PFSK-1 (cell line): ENCODE results near the gene ZDHHC7.

Experiments used
- FOXP2 ChIP-seq: optimal IDR thresholded peaks from 2 replicates; pipeline ENCODE3; 2011; ENCODE audit warnings: borderline replicate concordance, control low read depth, inconsistent platforms; ENCODE audit not compliant: insufficient read depth; ENCODE audit errors: extremely low read length, extremely low read depth
- POLR2AphosphoS5 ChIP-seq: IDR thresholded peaks from 2 replicates; pipeline ENCODE4 v1.6.1; 2012; ENCODE audit warnings: low read depth, mild to moderate bottlenecking, control low read depth, low read length, moderate library complexity
- REST ChIP-seq, 2 experiments: IDR thresholded peaks; 2 replicates each; pipeline versions ENCODE4 v1.6.1 to v1.8.0; 2011 to 2012; ENCODE audit warnings: low read depth in 2 of 2, low read length in 2 of 2, control low read depth in 1 of 2, inconsistent platforms in 1 of 2, mild to moderate bottlenecking in 1 of 2, moderate library complexity in 1 of 2; ENCODE audit not compliant: insufficient read depth in 1 of 2
- SIN3A ChIP-seq: IDR thresholded peaks from 2 replicates; pipeline ENCODE4 v1.6.1; 2012; ENCODE audit warnings: mild to moderate bottlenecking, low read length, moderate library complexity, borderline replicate concordance; ENCODE audit not compliant: insufficient read depth
- TAF1 ChIP-seq: IDR thresholded peaks from 2 replicates; pipeline ENCODE4 v1.6.1; 2012; ENCODE audit warnings: low read length, control low read depth, borderline replicate concordance; ENCODE audit not compliant: insufficient read depth

- TF ChIP-seq REST (IDR thresholded peaks at IDR 0.05; ENCODE audit: insufficient read depth in 1 of 2, low read depth in 2 of 2, low read length in 2 of 2) (no peak), POLR2AphosphoS5 (no peak), TAF1 (no peak), SIN3A (no peak), FOXP2 (no peak)
Observed at GRCh38 chr16:85040685-85041084, 29.4 kb upstream of the ZDHHC7 start.
